ENCODE data around the gene INPP5D.

INPP5D gene

GRCh38 chr2:233020454-233020853 lies 39.7 kb upstream of the INPP5D start:
- Histone ChIP-seq H3K27ac (ENCODE audit: poor library complexity, severe bottlenecking) (no peak overlapping the region), H3K4me1 (ENCODE audit: insufficient read depth, poor library complexity, severe bottlenecking) (no peaks in the 10 kb centered on the region), H3K9me3 (ENCODE audit: severe bottlenecking) (no peaks in the 10 kb centered on the region), H3K27me3 (ENCODE audit: insufficient read depth, poor library complexity, severe bottlenecking) (no peaks in the 10 kb centered on the region), H3K36me3 (ENCODE audit: low read depth) (no peaks in the 10 kb centered on the region), H3K4me3 (ENCODE audit: severe bottlenecking) (no peak overlapping the region)
- ATAC-seq (ENCODE audit: low read depth), result no peak
- DNase-seq (ENCODE audit: low spot score), result no peak
- TF ChIP-seq, protein P1, sequence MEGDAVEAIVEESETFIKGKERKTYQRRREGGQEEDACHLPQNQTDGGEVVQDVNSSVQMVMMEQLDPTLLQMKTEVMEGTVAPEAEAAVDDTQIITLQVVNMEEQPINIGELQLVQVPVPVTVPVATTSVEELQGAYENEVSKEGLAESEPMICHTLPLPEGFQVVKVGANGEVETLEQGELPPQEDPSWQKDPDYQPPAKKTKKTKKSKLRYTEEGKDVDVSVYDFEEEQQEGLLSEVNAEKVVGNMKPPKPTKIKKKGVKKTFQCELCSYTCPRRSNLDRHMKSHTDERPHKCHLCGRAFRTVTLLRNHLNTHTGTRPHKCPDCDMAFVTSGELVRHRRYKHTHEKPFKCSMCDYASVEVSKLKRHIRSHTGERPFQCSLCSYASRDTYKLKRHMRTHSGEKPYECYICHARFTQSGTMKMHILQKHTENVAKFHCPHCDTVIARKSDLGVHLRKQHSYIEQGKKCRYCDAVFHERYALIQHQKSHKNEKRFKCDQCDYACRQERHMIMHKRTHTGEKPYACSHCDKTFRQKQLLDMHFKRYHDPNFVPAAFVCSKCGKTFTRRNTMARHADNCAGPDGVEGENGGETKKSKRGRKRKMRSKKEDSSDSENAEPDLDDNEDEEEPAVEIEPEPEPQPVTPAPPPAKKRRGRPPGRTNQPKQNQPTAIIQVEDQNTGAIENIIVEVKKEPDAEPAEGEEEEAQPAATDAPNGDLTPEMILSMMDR (IDR thresholded peaks at IDR 0.05; ENCODE audit: poor library complexity, severe bottlenecking), result no peak

- Histone ChIP-seq H3K36me3 (ENCODE audit: low read depth) (no peaks in the 10 kb centered on the region), H3K9me3 (ENCODE audit: severe bottlenecking) (no peaks in the 10 kb centered on the region), H3K4me3 (ENCODE audit: severe bottlenecking) (no peak overlapping the region), H3K27ac (ENCODE audit: poor library complexity, severe bottlenecking) (no peak overlapping the region), H3K27me3 (ENCODE audit: insufficient read depth, poor library complexity, severe bottlenecking) (no peaks in the 10 kb centered on the region), H3K4me1 (ENCODE audit: insufficient read depth, poor library complexity, severe bottlenecking) (peaks cover 9% of the 10 kb centered on the region)
- ATAC-seq (ENCODE audit: low read depth) (no peak), DNase-seq (ENCODE audit: low spot score) (no peak)
- TF ChIP-seq, protein P1 (IDR thresholded peaks at IDR 0.05; ENCODE audit: poor library complexity, severe bottlenecking), result no peak
Measured at GRCh38 chr2:233021771-233022170, 38.4 kb upstream of the INPP5D start.

GRCh38 chr2:233022561-233022960 lies 37.6 kb upstream of the INPP5D start:
- Histone ChIP-seq H3K27ac (ENCODE audit: poor library complexity, severe bottlenecking) (no peak overlapping the region), H3K27me3 (ENCODE audit: insufficient read depth, poor library complexity, severe bottlenecking) (no peaks in the 10 kb centered on the region), H3K4me3 (ENCODE audit: severe bottlenecking) (no peak overlapping the region), H3K36me3 (ENCODE audit: low read depth) (no peaks in the 10 kb centered on the region), H3K4me1 (ENCODE audit: insufficient read depth, poor library complexity, severe bottlenecking) (peaks cover 12% of the 10 kb centered on the region), H3K9me3 (ENCODE audit: severe bottlenecking) (no peaks in the 10 kb centered on the region)
- DNase-seq (ENCODE audit: low spot score), result no peak
- TF ChIP-seq, protein P1 (IDR thresholded peaks at IDR 0.05; ENCODE audit: poor library complexity, severe bottlenecking), result no peak
- no peak for ATAC-seq (ENCODE audit: low read depth)

DNA sequence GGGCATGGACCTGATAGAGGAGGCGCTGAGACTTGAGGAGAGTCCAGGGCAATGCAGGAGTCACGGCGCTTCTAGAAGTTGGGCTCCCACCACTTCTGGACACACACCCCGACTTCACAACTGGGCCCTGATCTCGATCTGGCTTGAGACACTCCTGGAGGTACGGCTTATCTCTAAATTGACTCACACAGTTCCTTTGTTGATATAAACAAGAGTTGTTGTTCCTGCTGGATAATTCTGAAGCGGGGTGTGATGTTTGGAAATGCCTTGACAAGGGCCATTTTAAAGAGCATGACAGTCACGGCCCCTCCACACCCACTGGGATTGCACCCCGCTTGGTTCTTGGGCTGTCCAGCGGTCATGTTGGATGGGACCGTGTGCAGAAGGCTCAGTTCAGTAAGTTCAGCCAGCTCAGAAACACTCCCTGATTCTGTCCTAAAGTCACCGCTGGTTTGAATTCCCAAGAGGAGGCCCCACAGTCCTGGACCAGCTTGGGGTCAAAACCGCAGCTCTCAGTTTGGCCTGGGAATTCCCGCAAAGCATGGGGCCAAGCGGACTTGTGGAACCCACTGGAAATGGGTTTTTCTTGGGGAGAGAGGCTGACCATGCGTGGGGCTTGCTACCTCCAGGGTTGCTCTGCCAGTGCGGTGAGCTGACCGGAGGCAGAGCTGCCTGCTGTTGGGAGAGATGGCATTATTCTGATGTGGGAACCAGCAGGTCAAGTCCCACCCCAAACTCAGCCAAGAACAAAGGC lies 37.0 kb upstream of the INPP5D start:
- H3K4me1 ChIP-seq (ENCODE audit: insufficient read depth, poor library complexity, severe bottlenecking), result peaks cover 12% of the 10 kb centered on the region
- no peak for ATAC-seq (ENCODE audit: low read depth)
- no peaks in the 10 kb centered on the region for H3K36me3 ChIP-seq (ENCODE audit: low read depth)
- no peaks in the 10 kb centered on the region for H3K27me3 ChIP-seq (ENCODE audit: insufficient read depth, poor library complexity, severe bottlenecking)
- TF ChIP-seq, protein P1 (IDR thresholded peaks at IDR 0.05; ENCODE audit: poor library complexity, severe bottlenecking), result no peak
- no peak overlapping the region for H3K27ac ChIP-seq (ENCODE audit: poor library complexity, severe bottlenecking)
- no peak for DNase-seq (ENCODE audit: low spot score)
- no peak overlapping the region for H3K4me3 ChIP-seq (ENCODE audit: severe bottlenecking)
- no peaks in the 10 kb centered on the region for H3K9me3 ChIP-seq (ENCODE audit: severe bottlenecking)

DNA sequence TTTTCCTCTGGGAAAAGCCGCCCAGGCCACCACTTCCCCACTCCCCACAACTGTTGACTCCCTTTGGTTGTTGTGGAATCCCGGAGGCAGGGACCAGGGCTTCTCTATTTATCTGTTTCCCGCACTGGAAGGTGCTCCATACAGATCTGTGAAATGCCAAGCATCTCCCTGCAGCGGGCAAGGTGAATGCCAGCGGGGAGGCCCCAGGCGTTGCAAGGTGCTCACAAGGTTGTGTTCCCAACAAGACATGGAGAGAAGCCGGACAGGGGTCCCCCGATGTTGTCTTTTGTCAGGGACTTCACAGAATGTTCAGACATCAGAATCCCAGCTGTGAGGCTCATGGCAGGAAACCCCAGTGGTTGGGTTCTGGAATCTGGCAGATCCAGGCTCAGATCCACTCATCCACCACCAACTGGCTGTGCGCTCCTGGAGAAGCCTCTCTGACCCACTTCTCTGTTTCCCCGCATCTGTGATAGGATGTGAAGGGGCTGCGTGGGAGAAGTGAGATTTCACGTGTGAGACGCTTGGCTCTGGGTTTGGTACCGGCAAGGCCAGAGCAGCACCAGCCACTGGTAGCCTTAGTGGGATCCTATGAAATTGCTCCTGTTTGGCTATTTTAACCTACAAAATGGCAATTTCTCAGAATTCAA lies 36.3 kb upstream of the INPP5D start:
- Histone ChIP-seq H3K36me3 (ENCODE audit: low read depth) (no peaks in the 10 kb centered on the region), H3K4me1 (ENCODE audit: insufficient read depth, poor library complexity, severe bottlenecking) (peaks cover 15% of the 10 kb centered on the region), H3K27ac (ENCODE audit: poor library complexity, severe bottlenecking) (no peak overlapping the region), H3K9me3 (ENCODE audit: severe bottlenecking) (no peaks in the 10 kb centered on the region), H3K4me3 (ENCODE audit: severe bottlenecking) (no peak overlapping the region), H3K27me3 (ENCODE audit: insufficient read depth, poor library complexity, severe bottlenecking) (no peaks in the 10 kb centered on the region)
- TF ChIP-seq, protein P1 (IDR thresholded peaks at IDR 0.05; ENCODE audit: poor library complexity, severe bottlenecking), result no peak
- DNase-seq (ENCODE audit: low spot score) (no peak), ATAC-seq (ENCODE audit: low read depth) (no peak)
